K562 (cell line): Measurements from ENCODE around the gene POLRMT. TPM values are rescaled to one million over a fixed set of nuclear protein-coding genes. Genes with fewer than 3 reads are reported as not detected.

ENCODE experiments used
- ARID4B ChIP-seq: sonication (generic); formaldehyde crosslinking; IDR thresholded peaks from 2 replicates; pipeline ENCODE4 v1.8.0; 2022; ENCODE audit warnings: mild to moderate bottlenecking, missing genetic modification reagents
- DIDO1 ChIP-seq: fragments of 450-650 bp; IDR thresholded peaks from 2 replicates; pipeline ENCODE4 v1.6.1; 2016; ENCODE audit warnings: low read depth, missing biosample characterization, missing genetic modification characterization
- ELF2 ChIP-seq: fragments of 250-450 bp; sonication (Bioruptor Pico); IDR thresholded peaks from 2 replicates; pipeline ENCODE4 v1.5.0; 2021; ENCODE audit warnings: mild to moderate bottlenecking
- FOXA3 ChIP-seq, 2 experiments: fragments of 450-650 bp in 1 of 2; sonication (generic) in 1 of 2; formaldehyde crosslinking; IDR thresholded peaks in 1 of 2; conservative IDR thresholded peaks in 1 of 2; 2 replicates each; pipeline versions ENCODE4 v1.4.0 to v1.8.0; 2020 to 2022; ENCODE audit warnings: mild to moderate bottlenecking in 2 of 2, missing genetic modification reagents in 1 of 2
- PHB ChIP-seq: fragments of 250-450 bp; sonication (Bioruptor Pico); IDR thresholded peaks from 2 replicates; pipeline ENCODE4 v1.5.0; 2021
- SIX5 ChIP-seq, 2 experiments: IDR thresholded peaks; 2 replicates each; pipeline ENCODE4 v1.6.1; 2011; ENCODE audit warnings: low read length in 2 of 2, borderline replicate concordance in 1 of 2, low read depth in 1 of 2, mild to moderate bottlenecking in 1 of 2, moderate library complexity in 1 of 2; ENCODE audit not compliant: insufficient read depth in 1 of 2
- TAF1 ChIP-seq: IDR thresholded peaks from 2 replicates; pipeline ENCODE4 v1.6.1; 2011; ENCODE audit warnings: mild to moderate bottlenecking, low read length, moderate library complexity; ENCODE audit not compliant: insufficient read depth, control insufficient read depth, severe bottlenecking; ENCODE audit errors: extremely low read depth
- TBP ChIP-seq: optimal IDR thresholded peaks from 2 replicates; pipeline ENCODE3; 2011; ENCODE audit warnings: low read depth, low read length, improper control_type of control experiment
- ZFP30 ChIP-seq: fragments of 250-450 bp; sonication (Bioruptor Pico); IDR thresholded peaks from 2 replicates; pipeline ENCODE4 v1.8.0; 2022; ENCODE audit warnings: moderate library complexity, mild to moderate bottlenecking, inconsistent platforms, borderline replicate concordance
- ZMIZ1 ChIP-seq, 2 experiments: fragments of 150-350 bp in 1 of 2; IDR thresholded peaks; 2 replicates each; pipeline ENCODE4 v1.6.1; 2012 to 2016; ENCODE audit warnings: low read depth in 2 of 2, low read length in 2 of 2, mild to moderate bottlenecking in 1 of 2, moderate library complexity in 1 of 2
- ZNF280B ChIP-seq: fragments of 250-450 bp; sonication (Bioruptor Pico); IDR thresholded peaks from 2 replicates; pipeline ENCODE4 v1.5.1; 2021; ENCODE audit warnings: mild to moderate bottlenecking
- ZNF740 ChIP-seq, 3 experiments: fragments of 200-800 bp in 1 of 3; sonication (Bioruptor generic) in 1 of 3; sonication (generic) in 1 of 3; formaldehyde crosslinking in 1 of 3; IDR thresholded peaks; 2 replicates each; pipeline versions ENCODE4 v1.6.1 to v1.8.0; 2016 to 2022; ENCODE audit warnings: mild to moderate bottlenecking in 2 of 3, missing compliant biosample characterization in 2 of 3, missing genetic modification characterization in 2 of 3, missing genetic modification reagents in 1 of 3
- polyA plus RNA-seq, 8 experiments: library from polyadenylated mRNA; depleted of rRNA in 4 of 8; stranded (reverse) in 5 of 8; unstranded in 3 of 8; fragments of >200 nt; fragmentation: Nextera tagmentation in 2 of 8; fragmentation: Illumina TruSeq in 1 of 8; extraction: Ambion mirVana in 2 of 8; extraction: Trizol in 1 of 8; gene quantifications; 2 replicates each; pipeline versions ENCODE4 v1.2.1 to v1.2.3, GENCODE V29; 2011 to 2014; ENCODE audit warnings: inconsistent platforms in 1 of 8, missing spikeins in 1 of 8
- total RNA-seq, 7 experiments: library from RNA; depleted of rRNA in 6 of 7; stranded (reverse); fragments of >200 nt in 6 of 7; fragmentation: Illumina TruSeq in 2 of 7; extraction: Trizol in 2 of 7; gene quantifications; 2 replicates each; pipeline versions ENCODE4 v1.2.1 to v1.2.3, GENCODE V29; 2011 to 2021; ENCODE audit warnings: low replicate concordance in 1 of 7

The POLRMT gene
- total and polyA plus RNA-seq, 9 of the 15 experiments (the other 6 are each of a cell fraction or from before 2014, with no cell fraction given), result 30.3 to 144 (median 68.0) TPM

- TF ChIP-seq ARID4B (peak; percentile 24; the same call in 1 of the 2 replicates), SIX5 (IDR thresholded peaks at IDR 0.05; ENCODE audit: borderline replicate concordance in 1 of 2, insufficient read depth in 1 of 2, low read depth in 1 of 2, low read length in 2 of 2) (no peak), TBP (no peak), DIDO1 (tag) (no peak), ZNF740 (CRISPR knock-in tag; IDR thresholded peaks at IDR 0.05) (no peak), ZNF740 (tag; IDR thresholded peaks at IDR 0.05) (no peak), ZFP30 (CRISPR knock-in tag) (no peak), TAF1 (no peak), PHB (CRISPR knock-in tag) (no peak), FOXA3 (CRISPR knock-in tag; conservative IDR thresholded peaks at IDR 0.05 in 1 of 2, IDR thresholded peaks at IDR 0.05 in 1 of 2) (no peak), ZNF280B (CRISPR knock-in tag) (no peak), ELF2 (no peak), ZMIZ1 (IDR thresholded peaks at IDR 0.05; ENCODE audit: low read depth in 2 of 2, low read length in 2 of 2) (no peak)
These were observed 42.0 kb downstream of the POLRMT start (continued) for GRCh38 chr19:591099-591958.
